PC-9 (cell line): ENCODE results near the gene EWSR1.

Source experiments
- EZH2 ChIP-seq: fragments of 200-600 bp; sonication (generic); IDR thresholded peaks from 2 replicates; pipeline ENCODE4 v1.8.0; 2017; ENCODE audit warnings: antibody characterized with exemption, low read depth
- TF ChIP-seq, protein P1 (sequence below): fragments of 200-600 bp; sonication (generic); conservative IDR thresholded peaks from 2 replicates; pipeline ENCODE4 v1.6.1; 2017; ENCODE audit warnings: mixed run types, antibody characterized with exemption, mild to moderate bottlenecking, moderate library complexity

- TF ChIP-seq, protein P1, sequence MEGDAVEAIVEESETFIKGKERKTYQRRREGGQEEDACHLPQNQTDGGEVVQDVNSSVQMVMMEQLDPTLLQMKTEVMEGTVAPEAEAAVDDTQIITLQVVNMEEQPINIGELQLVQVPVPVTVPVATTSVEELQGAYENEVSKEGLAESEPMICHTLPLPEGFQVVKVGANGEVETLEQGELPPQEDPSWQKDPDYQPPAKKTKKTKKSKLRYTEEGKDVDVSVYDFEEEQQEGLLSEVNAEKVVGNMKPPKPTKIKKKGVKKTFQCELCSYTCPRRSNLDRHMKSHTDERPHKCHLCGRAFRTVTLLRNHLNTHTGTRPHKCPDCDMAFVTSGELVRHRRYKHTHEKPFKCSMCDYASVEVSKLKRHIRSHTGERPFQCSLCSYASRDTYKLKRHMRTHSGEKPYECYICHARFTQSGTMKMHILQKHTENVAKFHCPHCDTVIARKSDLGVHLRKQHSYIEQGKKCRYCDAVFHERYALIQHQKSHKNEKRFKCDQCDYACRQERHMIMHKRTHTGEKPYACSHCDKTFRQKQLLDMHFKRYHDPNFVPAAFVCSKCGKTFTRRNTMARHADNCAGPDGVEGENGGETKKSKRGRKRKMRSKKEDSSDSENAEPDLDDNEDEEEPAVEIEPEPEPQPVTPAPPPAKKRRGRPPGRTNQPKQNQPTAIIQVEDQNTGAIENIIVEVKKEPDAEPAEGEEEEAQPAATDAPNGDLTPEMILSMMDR, result no peak
- TF ChIP-seq EZH2, result no peak
These were observed 61.5 kb downstream of the EWSR1 start for GRCh38 chr22:29329581-29329980.
